GM21737 (cell line): ENCODE data around the gene SIX3.

ENCODE experiments used
- ATAC-seq: cut with Tn5 transposase; IDR thresholded peaks from one replicate; pipeline ENCODE4 v1.9.1; 2021; ENCODE audit warnings: mild to moderate bottlenecking, moderate library complexity; ENCODE audit not compliant: unreplicated experiment

Gene SIX3

DNA sequence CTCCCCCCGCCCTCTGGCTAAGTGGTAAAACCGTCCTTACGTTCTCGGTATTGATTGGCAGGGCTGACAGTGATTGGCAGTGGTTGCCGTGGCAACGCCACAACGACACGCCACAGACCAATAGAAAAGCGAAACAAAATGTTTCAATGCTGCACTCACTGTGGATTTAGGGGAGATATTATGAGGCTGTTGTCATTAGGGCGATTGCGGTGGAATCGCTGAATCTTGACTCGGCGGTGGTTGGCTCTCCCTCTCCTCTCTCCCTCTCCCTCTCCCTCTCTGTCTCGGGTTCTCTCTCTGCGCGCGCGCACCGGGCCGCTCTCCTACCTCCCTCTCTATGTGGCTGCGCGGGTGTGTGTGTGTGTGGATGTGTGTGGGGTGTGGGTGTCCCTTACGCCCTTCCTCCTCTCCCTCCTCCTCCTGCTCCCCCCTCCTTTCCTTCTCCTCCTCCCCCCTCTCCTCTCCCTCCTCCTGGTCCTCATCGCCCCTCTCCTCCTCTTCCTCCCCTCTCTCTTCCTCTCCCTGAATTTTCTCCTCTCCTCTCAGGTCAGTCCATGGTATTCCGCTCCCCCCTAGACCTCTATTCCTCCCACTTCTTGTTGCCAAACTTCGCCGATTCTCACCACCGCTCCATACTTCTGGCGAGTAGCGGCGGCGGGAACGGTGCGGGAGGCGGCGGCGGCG is at the start of gene SIX3:
Gene SIX3 (plus strand): TSS at position 152 of the 684 bp plus-strand sequence. CDS start 403 bp downstream, at position 555.
- ATAC-seq, result no peak

GRCh38 chr2:44894058-44894457 is 47.4 kb upstream of the SIX3 start:
- ATAC-seq, result no peak

GRCh38 chr2:44895061-44895460 is 46.4 kb upstream of the SIX3 start:
- ATAC-seq, result no peak

- no peak for ATAC-seq
These were observed 44.1 kb upstream of the SIX3 start for GRCh38 chr2:44897406-44897805.

- ATAC-seq, result no peak
These were observed 39.0 kb upstream of the SIX3 start for GRCh38 chr2:44902217-44903137.

GRCh38 chr2:44904578-44904977 is 36.9 kb upstream of the SIX3 start:
- no peak for ATAC-seq

DNA sequence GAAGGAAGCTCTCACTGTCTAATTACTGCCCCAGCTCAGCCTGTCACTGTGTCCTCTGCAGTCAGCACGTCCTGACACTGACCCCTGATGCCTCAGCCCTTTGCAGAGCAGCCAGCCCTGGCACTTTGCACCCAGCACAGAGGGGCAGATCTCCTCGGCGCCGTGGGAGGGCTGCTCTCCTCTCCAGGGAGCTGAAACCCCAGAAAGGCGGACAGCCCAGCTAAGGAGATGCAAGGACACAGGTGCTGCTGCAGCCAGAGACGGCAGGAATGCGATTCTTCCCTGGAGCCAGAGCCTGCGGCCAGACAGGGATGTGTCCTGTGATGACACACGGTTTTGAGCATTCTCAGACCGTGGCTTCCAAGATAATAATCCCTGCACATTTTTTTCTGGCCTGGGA is 34.5 kb upstream of the SIX3 start:
- ATAC-seq, result no peak

DNA sequence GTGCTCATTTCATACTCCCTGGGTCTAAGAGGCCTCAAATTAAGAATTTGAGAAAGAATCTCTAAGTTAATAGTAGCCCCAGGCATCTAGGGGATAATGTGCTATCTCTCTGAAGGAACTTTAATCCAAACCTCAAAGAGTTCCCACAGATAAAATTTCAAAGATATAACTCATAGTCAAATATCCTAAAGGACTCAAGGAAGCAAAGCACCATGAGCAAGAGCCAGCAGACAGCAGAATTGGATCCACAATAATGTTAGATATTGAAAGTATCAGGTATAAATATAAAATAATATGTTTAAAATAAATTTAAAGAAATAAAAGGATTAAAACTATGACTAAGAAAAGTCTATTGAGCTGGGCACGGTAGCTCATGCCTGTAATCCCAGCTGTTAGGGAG is 31.7 kb upstream of the SIX3 start:
- ATAC-seq, result no peak

GRCh38 chr2:44912660-44913059 is 28.8 kb upstream of the SIX3 start:
- no peak for ATAC-seq

DNA sequence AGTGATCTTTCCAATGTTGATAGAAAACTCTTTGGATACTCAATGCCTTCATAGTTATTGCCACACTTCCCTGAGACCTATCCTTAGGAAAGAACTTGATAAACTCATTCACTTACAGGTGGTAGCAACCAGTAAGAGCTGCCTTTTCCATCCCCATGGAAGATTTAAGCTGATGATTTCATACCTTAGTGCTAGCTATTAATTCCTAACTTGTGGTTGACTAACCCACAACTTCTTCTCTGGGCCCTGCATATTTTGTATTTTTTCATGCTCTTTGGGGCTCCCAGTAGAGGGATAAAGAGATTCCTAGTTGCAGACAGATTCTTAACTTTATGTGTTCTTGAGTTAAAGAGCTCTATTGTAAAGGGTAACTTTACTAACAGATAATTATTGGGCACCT is 25.2 kb upstream of the SIX3 start:
- ATAC-seq, result no peak

- no peak for ATAC-seq
These were observed 23.3 kb upstream of the SIX3 start for GRCh38 chr2:44918095-44918775.

- no peak for ATAC-seq
These were observed 20.8 kb upstream of the SIX3 start for GRCh38 chr2:44920751-44921150.

GRCh38 chr2:44922776-44923175 is 18.7 kb upstream of the SIX3 start:
- no peak for ATAC-seq

DNA sequence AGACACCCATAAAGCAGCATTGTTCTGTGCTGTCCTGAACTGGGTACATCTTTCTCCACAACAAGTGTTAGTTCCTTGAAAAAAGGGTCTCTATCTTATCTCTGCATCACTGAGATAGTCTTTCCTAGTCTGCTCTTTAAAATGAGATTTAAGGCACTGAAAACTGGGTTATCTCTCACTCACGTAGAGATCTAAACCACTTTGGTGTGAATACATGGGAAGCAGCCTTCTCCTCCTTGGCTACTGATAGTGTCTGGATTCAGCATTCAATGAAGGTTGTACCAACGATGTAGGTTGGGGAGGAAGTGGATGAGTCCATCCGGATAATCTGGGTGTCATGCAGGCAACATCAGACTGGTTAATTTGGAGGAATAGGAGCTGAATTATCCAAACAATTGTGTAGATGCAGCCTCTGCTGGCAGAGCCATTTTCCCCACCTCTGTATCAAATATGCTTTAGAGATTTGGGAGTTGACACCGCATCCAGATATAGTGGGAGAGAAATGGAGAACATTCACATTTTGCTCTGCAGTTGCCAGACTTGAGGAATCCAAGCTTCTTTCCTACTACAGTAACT is 15.9 kb upstream of the SIX3 start:
- no peak for ATAC-seq

- ATAC-seq, result no peak
These were observed 14.5 kb upstream of the SIX3 start for GRCh38 chr2:44926957-44927356.

DNA sequence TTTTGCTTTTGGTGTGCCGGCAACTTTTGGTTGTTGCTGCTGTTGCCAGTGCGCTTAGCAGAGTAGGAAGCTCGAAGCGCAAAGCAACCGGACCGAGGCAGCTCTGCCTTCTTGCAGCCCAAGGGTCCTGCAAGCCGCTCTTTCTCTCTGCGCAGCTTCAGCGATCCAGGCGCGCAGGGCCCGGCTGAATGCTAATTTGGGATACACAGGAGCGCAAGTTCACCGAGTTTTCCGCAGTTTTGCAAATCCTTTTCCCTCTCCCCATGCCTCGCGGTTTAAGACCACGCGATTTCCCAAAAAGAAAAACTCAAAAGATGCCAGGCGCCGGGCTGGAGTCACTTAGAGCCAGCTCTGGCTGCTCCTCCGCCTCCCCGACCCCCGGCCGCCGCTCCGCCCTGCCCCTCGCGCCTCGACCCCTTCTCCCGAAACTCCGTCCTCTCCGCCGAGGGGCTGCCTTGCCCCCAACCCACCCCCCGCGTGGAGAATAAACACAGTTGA is 13.5 kb upstream of the SIX3 start:
- no peak for ATAC-seq

DNA sequence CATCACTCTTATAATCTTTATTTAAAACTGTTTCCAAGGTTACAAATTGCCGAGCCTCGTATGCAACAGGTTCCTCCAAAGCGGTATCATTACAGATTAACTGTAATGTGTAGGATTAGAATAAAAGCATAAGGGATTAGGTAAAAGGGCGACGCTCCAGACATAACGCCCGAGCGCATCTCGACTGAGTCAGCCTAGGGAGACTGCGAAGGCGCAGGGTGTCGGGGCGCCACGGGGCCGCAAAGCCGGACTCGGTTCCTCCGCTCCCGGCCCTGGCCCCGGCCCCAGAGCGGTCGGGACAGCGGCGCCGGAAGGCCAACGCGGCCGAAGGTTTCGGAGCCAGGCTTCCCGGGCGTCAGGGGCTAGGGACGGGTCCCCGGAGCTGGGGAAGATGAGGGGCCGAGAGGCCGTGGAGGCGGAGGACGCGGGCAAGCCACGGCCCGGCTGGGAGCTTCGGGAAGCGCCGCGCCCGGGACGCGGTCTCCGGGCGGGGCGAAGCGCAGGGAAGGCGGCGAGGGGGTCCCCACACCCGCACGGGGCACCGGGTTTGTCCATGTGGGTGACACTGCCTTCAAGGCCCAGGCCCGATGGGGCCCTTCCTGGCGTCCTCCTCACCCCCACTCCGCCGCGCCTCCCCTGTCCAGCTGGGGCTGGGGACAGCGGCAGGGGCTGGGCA is 12.9 kb upstream of the SIX3 start:
- ATAC-seq, result no peak

DNA sequence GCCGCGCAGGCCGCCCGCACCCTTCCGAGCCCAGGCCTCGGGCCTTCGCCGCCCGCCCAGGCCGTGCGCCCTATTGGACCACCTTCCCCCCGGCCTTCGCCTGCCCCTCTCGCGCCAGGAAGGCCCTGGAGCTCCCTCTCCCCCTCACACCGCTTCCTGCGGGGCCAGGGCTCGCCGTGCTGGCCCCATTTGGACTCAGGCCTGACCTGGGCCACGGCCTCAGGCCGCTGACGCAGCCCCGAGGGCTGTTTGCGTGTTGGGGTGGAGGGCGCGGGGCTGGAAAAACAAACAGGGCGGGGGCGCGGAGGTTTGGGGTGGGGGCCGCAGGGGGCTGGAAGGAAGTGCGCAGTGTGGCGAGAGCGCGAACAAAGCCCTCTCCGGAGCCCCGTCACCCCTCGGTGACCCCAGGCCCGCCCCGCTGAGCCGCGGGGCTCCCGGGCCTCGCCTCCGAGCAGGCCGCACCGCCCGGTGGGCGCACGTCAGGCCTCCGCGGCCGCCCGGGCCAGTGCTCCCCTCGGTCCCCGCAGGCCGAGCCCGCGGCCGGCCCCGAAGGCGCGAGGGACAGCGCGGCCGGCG is 12.3 kb upstream of the SIX3 start:
- ATAC-seq, result no peak

- no peak for ATAC-seq
These were observed 11.7 kb upstream of the SIX3 start for GRCh38 chr2:44929735-44930273.
